GM21737 (cell line): Measurements from ENCODE around the gene ADORA3.

Source experiments
- ATAC-seq: cut with Tn5 transposase; IDR thresholded peaks from one replicate; pipeline ENCODE4 v1.9.1; 2021; ENCODE audit warnings: mild to moderate bottlenecking, moderate library complexity; ENCODE audit not compliant: unreplicated experiment

ADORA3 gene

DNA sequence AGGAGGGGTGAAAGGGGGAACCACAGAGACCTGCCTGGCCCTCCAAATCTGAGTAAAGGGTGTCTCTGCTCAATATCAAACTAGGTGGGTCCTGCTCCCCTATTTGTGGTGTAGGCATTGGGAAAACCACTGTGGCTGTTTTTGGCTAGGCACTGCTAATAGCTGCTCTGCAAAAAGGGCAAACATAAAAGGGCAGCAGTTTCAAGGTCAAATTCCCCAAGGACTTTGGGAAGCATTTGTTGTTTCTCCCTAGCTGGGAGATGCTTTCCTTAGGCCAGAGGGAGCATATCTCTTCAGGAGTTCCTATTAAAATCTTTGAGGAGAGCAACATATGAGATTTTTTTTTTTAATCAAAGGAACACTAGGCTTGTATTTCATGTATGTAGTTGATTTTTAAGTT is 27.2 kb downstream of the ADORA3 start:
- no peak for ATAC-seq

DNA sequence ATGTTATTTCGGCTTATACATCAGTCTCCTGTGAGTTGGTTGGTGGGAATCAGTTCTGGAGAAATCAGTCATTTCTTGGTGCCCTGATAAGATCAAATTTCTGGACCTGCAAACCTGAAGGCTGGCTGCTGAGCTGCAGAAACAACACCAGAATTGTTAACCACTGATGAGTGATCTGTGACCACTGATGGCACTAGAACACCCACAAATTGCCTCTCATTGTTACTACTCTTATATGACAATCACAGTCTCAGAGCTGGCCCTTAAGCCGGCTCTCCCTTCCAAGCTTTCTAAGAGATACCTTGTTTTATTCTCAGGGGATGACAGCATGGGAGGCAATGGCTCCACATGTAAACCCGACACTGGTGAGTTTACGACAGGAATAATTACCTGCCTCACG is 27.7 kb downstream of the ADORA3 start:
- no peak for ATAC-seq

DNA sequence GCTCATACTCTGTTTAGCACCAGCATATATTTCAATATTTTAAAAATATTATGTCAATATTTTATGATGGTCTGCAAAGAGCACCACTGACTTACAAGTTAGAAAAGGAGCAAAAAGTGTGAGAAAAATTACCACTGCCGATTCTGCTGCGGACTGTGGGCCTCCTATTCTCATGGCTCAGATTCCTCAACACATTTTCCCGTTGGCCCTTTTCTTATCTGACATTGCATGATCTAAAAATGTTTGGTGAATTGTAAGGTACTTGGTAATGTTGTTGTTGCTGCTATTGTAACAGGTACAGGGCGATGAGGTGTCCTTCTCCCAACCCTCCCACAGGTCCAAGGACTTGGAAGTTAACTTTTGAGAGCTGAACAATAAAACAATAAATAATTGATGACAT is 28.9 kb downstream of the ADORA3 start:
- no peak for ATAC-seq

DNA sequence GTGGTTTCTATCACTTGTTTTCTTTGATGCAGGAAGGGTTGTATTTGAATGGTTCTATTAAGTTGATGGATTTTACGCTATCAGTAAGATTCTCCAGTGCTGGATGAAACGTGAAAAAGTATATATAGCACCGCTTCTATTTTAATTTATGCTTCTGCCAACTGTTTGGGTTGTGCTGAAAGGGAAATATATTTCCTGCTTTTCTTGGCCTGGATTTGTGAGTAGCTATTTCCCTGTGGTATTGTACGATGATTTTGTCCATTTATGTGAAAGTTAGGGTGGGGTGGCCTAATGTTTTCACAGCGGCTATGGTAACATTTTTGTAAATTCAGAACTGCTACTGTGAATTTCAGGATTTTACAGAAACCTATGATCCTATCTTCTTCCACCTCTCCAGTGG is 29.3 kb downstream of the ADORA3 start:
- ATAC-seq: no peak

DNA sequence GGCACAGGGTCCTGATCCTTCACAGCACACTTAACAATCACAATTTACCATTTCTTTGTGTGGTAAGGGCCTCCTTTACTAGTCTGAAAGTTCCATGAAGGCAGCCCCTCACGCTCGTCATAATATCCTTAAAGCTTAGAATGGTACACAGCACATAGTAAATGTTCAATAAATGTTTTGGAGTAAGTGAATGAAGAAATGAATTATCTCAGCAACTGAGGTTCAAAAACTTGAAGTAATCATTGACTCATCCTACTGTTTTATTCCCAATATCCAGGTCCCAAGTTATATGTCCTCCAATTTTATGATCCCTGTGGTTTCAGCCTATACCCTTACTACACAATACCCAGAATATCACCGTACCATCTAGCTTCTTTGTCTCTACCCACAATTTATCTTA is 31.9 kb downstream of the ADORA3 start:
- ATAC-seq: no peak

DNA sequence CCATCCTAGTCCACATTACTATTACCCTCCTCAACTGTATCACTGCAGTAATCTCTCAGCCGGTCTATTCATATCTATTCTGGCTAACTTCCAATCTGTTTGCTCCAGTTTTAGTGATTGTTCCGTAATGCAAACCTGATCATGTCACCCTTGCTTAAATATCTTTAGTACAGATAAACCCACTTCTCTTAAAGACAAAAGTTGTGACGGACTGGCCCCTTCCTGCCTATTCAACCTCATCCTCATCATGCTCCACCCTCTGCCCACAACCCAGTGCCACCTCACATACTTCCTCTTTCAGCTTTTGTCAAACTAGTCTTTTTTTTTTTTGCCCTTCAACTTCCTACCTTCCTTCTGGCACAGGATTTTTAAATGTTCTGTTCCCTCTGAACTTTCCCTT is 32.4 kb downstream of the ADORA3 start:
- ATAC-seq: peak; percentile 58

DNA sequence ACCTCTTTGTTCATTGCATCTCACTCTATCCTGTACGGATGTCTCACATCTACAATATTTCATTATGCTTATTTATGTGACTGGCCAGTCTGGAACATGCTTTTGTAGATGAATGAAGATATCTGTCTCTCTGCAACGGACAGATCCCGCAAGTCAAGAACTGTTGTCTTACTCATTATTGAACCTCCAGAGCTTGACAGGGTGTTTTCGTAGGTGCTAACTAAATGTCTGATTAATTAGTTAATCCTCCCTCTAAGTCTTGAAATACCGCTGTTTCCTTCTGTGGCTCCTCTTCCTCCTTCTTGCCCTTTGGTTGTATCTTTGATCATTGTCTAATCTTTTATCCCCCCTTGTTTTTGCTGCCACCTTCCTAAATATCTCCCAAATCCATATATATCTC is 32.8 kb downstream of the ADORA3 start:
- no peak for ATAC-seq

DNA sequence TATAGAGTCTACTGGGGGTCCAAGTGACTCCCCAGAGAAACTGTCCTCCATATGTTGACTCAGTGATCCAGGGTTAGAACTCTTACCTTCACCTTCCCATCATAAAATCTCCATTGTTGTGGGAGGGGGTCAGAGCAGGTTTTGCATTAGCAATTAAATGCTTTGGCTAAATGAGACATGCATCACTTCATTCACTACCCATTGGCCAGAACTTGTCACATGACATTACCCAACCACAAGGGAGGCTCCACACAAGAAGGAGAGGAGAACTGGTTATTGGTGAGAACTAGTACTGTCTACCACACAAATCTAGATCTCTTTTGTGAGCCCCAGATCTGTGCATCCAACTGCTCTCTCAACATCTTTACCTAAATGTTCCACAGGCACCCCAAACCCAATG is 33.9 kb downstream of the ADORA3 start:
- ATAC-seq: no peak

DNA sequence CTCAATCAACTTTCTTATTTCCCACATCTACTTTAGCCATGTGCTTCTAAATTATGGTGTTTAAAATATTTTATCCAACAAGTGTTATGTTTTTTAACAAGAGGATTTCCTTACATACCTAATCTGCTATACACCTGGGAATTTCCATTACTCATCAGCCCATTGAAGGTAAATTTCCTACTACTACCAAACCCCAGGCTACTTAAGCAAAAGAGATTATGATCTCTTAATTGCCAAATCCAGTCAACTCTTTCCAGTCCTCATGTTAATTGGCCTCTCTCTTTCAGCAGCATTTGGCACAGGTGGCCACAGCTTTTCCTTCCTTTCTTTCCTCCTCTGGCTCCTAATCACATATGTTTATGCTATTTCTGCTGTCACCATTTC is 34.7 kb downstream of the ADORA3 start:
- ATAC-seq: no peak

DNA sequence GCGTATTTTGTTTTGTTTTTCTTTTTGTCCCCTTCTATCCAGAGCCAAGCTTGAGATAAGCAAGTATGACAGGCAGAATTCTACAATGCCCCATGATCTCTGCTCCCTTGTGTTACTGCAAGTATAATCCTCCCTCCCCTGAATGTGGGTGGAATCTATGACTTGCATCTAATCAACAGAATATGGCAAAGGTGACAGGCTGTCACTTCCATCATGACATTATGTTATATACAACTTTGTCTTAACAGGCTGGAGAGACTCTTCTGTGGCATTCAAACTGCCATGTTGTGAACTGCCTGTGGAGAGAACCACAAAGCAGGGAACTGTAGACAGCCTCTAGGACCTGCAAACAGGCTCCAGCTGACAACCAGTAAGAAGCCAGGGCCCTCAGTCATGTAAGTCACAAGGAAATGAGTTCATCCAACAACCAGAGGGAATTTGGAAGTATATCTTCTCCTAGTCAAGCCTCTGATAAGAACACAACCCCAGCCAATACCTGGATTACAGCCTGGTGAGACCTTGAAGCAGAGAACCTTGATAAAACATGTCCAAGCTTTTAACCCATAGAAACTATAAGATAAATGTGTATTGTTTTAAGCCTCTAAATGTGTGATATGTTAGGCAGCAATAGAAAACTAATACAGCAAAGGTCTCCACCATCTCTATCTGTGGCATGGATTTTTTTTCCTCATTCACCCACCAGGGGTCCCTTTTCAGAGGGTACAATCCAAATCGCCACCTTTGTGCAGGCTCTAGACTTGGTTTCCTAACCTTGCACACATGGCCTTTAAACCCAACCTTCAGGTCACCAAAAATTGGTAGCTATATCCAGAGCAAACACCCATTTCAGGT is 35.3 kb downstream of the ADORA3 start:
- no peak for ATAC-seq

DNA sequence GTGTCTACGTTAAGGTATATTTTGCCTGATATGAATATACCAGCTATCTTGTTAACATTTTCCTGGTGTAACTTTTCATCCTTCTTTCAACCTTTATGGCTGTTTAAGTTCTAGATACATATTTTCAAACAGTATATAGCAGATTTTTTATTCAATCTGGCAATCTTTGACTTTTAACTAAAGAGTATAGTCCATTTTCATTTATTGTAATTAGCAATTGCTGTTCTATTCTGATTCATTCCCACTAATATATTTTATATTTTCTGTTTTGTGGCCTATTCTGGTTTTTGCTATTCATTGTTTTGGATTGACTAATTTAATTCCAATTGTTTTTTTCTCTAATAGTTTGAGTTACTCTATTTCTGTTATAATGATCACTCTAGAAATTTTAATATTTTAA is 37.0 kb downstream of the ADORA3 start:
- ATAC-seq: no peak

DNA sequence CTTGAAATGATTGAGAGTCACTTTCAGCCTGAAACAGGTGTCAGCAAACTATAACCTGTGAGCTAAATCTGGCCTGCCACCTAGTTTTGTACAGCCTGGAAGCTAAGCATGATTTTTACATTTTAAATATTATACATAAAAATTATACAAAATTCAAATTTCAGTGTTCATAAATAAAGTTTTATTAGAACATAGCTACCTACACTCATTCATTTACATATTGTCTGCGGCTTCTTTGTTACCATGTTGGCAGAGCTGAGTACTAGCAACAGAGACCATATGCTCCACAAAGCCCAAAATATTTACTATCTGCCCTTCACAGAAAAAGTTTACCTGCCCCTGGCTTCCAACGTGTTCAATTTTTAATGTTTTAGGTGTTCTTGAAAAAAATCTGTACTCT is 37.7 kb downstream of the ADORA3 start:
- no peak for ATAC-seq

DNA sequence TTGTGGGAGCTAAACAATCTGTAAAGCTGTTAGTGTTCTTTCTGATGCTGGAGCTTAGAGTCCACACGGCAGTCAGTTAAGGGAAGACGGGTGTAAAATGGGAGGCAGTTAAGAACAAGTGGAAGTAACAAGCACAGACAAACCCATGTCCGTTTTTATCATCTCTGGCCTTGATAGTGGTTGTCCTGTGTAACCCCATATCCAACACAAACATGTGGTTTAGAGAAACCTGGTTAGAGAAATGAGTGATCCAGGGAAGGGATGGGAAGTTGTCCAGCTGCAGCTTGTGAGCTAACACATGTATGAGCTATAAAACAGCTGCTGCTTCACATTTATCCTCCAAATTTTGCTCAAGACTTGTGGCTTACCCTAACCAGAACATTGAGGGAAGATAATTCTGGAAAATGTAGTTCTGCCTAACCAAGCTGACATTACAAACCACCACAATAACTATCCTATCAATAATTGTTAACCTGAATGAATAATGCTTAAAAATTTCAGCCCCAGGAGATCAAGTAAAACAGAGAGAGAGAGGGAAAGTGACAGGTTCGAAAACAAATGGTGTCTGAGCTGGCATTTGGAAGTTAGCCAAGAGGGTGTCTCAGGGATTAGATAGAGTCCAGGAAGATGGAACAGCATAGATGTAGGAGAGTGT is 40.3 kb downstream of the ADORA3 start:
- no peak for ATAC-seq

DNA sequence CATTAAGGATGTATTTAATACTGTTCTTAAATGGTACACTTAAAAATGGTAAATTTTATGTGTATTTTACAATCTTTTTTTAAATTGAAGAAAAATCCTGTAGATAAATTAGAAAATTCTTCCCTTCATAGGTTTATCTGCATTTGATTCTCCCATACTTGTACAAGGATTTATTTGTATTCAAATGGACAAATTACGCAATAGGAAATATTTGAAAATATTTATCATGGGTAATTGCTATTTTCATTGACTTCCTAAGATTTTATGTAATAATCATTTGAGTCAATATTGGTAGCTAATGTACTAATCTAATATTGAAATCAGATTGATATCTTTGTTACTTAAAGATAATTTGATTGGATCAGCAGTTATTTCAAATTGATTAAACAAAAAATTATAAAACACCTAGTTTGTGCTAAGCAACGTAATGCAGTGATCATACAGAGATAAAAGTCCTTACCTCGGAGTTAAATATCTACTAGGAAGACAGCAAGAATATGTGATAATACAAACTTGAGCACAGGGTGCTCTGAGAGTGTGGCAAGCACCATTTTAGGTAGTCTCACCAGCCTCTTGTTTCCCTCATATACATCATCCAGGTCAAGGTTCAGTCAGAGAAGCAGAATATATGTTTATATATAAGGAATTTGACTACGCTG is 40.9 kb downstream of the ADORA3 start:
- ATAC-seq: no peak

DNA sequence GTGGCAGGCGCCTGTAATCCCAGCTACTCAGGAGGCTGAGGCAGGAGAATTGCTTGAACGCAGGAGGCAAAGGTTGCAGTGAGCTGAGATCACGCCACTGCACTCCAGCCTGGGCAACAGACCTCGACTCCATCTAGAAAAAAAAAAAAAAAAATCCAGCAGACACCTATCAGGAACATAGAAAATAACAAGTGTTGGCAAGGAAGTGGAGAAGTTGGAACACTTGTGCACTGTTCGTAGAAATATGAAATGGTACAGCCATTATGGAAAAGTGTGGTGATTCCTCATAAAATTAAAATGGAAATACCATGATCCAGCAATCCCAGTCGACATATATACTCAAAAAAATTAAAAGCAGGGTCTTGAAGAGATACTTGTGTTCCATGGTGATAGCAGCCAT is 41.7 kb downstream of the ADORA3 start:
- no peak for ATAC-seq

DNA sequence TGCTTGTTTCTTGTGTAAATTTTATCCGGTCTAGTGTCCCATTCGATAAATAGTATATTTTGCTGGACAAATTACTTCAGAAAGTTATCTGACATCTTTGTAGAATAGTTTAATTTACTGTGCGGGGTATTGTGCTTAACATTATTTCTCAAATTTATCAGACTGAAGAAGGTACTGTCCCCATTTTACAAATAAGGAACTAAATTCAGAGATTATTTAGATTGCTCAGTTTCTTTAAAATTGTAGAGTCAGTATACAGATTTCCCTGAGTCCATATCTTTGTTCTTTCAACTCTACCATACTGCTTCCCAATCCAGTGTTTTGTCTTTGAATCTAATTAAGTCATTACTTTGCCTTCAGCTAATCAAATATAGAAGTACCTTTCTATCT is 47.8 kb downstream of the ADORA3 start:
- ATAC-seq: no peak

DNA sequence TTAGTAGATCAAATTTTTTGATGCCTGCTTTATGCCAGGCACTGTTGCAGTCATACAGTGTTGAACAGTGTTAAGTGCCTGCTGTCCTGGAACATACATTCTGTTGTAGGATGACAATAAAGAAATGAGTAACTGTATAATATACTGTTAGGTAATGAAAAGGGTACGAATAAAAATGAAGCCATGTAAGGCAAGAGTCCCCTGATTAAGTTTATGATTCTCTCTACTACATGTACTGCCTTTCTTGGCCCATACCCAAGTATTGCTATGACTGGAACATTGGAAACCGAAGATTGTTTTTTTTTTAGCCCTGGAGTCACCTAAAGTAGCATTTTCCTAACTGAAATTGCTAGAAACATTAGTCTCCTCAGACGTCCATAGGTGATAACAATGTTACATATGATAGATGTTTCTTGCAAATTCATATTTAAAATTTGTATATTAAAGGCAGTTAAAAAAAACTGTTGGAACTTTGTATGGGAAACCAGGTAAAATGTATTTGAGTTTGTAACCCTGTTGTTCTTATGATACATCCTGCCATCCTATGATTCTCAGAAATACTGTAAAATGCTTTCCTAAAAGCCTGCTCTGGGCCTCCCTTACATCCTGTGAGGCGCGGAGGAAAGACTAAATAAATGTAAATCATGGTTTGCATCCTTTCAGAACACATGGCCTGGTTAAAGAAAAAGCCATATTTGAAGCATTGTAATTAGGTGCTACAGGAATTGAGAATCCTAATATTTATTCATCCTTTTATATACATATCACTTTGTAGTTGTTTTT is 48.4 kb downstream of the ADORA3 start:
- ATAC-seq: no peak

DNA sequence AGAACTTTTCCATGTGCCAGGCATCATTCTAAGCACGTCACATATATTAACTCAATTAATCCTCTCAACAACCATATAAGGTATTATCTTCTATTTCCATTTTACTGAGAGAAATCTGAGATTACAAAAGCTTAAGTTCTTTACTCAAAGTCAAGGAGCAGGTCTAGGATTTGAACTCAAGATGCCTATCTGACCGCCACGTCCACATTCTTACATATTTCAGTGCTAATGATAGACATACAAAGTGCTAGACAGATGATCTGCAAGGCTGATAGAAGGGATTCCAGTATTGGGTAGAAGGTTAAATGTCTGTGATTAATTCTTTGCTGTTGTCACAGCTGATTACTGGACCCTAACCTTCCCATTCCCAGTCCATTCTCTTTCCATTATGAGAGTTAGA is 49.7 kb downstream of the ADORA3 start:
- no peak for ATAC-seq

DNA sequence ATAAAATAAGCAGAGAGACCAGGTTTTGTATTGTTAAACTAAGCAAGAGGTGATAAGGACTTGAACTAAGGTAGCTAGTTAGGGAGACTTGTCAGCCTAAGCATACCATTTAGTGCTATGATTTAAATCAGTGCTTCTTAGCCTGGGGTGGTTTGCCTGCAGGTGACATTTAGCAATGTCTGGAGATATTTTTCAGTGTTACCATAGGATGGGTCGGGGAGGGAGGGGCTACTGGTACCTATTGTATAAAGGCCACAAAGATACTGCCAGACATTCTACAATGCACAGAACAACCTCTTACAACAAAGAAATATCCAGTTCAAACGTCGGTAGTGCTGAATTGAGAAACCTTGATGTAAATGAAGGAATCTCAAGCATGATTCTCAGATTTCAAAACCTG is 50.9 kb downstream of the ADORA3 start:
- ATAC-seq: no peak

DNA sequence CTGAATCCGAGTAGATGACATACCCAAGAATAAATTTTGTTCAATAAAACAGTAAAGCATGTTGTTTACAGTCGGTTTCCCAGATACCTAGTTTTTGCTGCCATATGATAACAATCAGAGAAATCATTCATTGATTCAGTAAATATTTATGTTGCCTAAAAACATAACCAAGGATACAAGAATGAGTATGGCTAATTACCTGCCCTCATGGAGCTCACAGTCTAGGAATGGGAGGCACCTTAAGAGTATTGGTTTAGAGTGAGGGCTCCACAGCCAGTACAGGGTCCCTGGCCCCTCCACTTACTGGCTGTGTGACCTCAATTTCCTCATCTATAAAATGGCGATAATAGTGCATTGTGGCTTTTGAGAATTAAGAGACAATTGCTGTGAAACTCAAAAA is 53.2 kb downstream of the ADORA3 start:
- ATAC-seq: no peak

DNA sequence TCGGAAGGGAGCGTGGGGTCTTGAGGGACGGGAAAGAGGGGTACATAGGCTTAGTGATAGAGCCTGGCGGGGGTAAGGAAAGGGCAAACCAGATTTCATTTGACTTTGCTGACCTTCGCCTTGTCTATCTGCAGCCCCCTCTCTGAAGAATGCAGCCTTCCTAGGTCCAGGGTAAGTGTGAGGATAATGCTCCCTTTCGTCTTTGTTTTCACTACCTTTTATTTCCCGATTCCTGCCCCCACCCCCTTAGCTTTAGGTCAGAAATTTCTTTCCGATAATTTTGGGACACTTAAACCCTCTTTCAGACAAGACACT is 53.8 kb downstream of the ADORA3 start:
- no peak for ATAC-seq
